GM23338 (cell line): ENCODE results near the gene RFX2.

Experiments
- CREB1 ChIP-seq: fragments of 250-450 bp; sonication (Bioruptor Pico); IDR thresholded peaks from 2 replicates; pipeline ENCODE4 v1.5.0; 2020; ENCODE audit warnings: low read depth, mild to moderate bottlenecking, moderate library complexity
- CTCF ChIP-seq, 2 experiments: fragments of 200-600 bp in 1 of 2; sonication (generic) in 1 of 2; conservative IDR thresholded peaks; 2 replicates each; pipeline versions ENCODE4 v1.5.1 to v1.6.1; 2016 to 2017; ENCODE audit warnings: antibody characterized with exemption in 2 of 2, low read depth in 2 of 2, mild to moderate bottlenecking in 2 of 2, moderate library complexity in 1 of 2
- ETS1 ChIP-seq: IDR thresholded peaks from 2 replicates; pipeline ENCODE4 v1.6.1; 2016; ENCODE audit warnings: antibody characterized with exemption
- EZH2 ChIP-seq: fragments of 200-600 bp; sonication (generic); IDR thresholded peaks from one replicate; pipeline ENCODE4 v1.8.0; 2017; ENCODE audit warnings: antibody characterized with exemption, mild to moderate bottlenecking, low read depth; ENCODE audit not compliant: unreplicated experiment
- EZH2phosphoT487 ChIP-seq: fragments of 200-600 bp; sonication (generic); IDR thresholded peaks from one replicate; pipeline ENCODE4 v1.8.1; 2018; ENCODE audit warnings: antibody characterized with exemption; ENCODE audit not compliant: unreplicated experiment
- JUNB ChIP-seq: IDR thresholded peaks from one replicate; pipeline ENCODE4 v1.6.1; 2016; ENCODE audit warnings: antibody characterized with exemption; ENCODE audit not compliant: unreplicated experiment
- NANOG ChIP-seq: IDR thresholded peaks from 2 replicates; pipeline ENCODE4 v1.6.1; 2016; ENCODE audit warnings: antibody characterized with exemption, borderline replicate concordance
- POLR2AphosphoS5 ChIP-seq: IDR thresholded peaks from 2 replicates; pipeline ENCODE4 v1.6.1; 2016; ENCODE audit warnings: antibody characterized with exemption, low read depth
- STAT1 ChIP-seq: IDR thresholded peaks from one replicate; pipeline ENCODE4 v1.6.1; 2016; ENCODE audit warnings: antibody characterized with exemption; ENCODE audit not compliant: unreplicated experiment
- ZNF114 ChIP-seq: fragments of 250-450 bp; sonication (Bioruptor Pico); IDR thresholded peaks from 2 replicates; pipeline ENCODE4 v1.5.0; 2020; ENCODE audit warnings: mild to moderate bottlenecking, moderate library complexity
- ZNF331 ChIP-seq: fragments of 250-450 bp; sonication (Bioruptor Pico); IDR thresholded peaks from 2 replicates; pipeline ENCODE4 v1.5.0; 2020; ENCODE audit warnings: low read depth, mild to moderate bottlenecking, moderate library complexity
- ZNF462 ChIP-seq: fragments of 250-450 bp; sonication (Bioruptor Pico); IDR thresholded peaks from 2 replicates; pipeline ENCODE4 v1.5.0; 2020; ENCODE audit warnings: mild to moderate bottlenecking, moderate library complexity
- TF ChIP-seq, protein P1 (sequence below): IDR thresholded peaks from one replicate; pipeline ENCODE4 v1.6.1; 2018; ENCODE audit warnings: antibody characterized with exemption; ENCODE audit not compliant: unreplicated experiment

GRCh38 chr19:6020166-6020882, 90.0 kb downstream of the RFX2 start:
- no peak for TF ChIP-seq CTCF (conservative IDR thresholded peaks at IDR 0.05; ENCODE audit: low read depth in 2 of 2)
- TF ChIP-seq POLR2AphosphoS5 = no peak
- TF ChIP-seq EZH2 = no peak
- TF ChIP-seq EZH2phosphoT487 = no peak
- TF ChIP-seq CREB1 = no peak
- TF ChIP-seq JUNB = no peak
- no peak for TF ChIP-seq STAT1
- TF ChIP-seq ZNF462 (CRISPR knock-in tag) = no peak
- TF ChIP-seq, protein P1, sequence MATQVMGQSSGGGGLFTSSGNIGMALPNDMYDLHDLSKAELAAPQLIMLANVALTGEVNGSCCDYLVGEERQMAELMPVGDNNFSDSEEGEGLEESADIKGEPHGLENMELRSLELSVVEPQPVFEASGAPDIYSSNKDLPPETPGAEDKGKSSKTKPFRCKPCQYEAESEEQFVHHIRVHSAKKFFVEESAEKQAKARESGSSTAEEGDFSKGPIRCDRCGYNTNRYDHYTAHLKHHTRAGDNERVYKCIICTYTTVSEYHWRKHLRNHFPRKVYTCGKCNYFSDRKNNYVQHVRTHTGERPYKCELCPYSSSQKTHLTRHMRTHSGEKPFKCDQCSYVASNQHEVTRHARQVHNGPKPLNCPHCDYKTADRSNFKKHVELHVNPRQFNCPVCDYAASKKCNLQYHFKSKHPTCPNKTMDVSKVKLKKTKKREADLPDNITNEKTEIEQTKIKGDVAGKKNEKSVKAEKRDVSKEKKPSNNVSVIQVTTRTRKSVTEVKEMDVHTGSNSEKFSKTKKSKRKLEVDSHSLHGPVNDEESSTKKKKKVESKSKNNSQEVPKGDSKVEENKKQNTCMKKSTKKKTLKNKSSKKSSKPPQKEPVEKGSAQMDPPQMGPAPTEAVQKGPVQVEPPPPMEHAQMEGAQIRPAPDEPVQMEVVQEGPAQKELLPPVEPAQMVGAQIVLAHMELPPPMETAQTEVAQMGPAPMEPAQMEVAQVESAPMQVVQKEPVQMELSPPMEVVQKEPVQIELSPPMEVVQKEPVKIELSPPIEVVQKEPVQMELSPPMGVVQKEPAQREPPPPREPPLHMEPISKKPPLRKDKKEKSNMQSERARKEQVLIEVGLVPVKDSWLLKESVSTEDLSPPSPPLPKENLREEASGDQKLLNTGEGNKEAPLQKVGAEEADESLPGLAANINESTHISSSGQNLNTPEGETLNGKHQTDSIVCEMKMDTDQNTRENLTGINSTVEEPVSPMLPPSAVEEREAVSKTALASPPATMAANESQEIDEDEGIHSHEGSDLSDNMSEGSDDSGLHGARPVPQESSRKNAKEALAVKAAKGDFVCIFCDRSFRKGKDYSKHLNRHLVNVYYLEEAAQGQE = no peak
- TF ChIP-seq ZNF114 (CRISPR knock-in tag) = no peak
- no peak for TF ChIP-seq NANOG
- no peak for TF ChIP-seq ZNF331 (CRISPR knock-in tag)
- TF ChIP-seq ETS1 = no peak
